Measurements from ENCODE around the gene RBM47.
"Not testable (repeated sequence)": the region's sequence is repeated elsewhere in the genome, so short reads cannot be mapped to it uniquely, and the experiment has no call there.

The RBM47 gene

DNA sequence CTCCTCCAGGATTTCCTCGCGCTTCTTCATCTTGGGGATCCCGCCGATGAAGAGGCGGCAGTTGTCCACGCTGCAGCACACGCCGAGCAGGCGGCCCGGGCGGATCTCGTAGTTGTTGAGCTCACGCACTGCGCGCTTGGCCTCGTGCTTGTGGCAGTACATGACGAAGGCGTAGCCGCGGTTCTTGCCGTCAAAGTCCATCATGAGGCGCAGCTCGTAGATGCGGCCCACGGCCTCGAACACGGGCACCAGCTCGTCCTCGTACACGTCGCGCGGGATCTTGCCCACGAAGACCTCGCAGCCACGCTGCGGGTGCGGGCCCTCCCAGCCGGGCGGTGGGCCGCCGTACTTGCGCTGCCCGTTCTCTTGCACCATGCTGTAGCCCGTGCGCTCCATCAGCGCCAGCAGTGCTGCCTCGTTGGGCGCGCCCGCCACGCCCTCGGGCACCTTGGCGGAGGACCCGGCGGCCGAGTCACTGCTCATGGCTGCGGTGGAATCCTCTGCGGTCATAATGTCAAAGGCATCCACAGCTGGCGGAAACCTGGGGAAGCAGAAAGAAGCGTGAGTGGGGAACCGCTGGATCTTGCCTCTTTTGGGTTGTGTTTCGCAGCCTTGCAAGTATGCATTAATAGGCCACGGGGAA lies 191.2 kb downstream of the RBM47 start:
- DNase-seq: no peak

DNA sequence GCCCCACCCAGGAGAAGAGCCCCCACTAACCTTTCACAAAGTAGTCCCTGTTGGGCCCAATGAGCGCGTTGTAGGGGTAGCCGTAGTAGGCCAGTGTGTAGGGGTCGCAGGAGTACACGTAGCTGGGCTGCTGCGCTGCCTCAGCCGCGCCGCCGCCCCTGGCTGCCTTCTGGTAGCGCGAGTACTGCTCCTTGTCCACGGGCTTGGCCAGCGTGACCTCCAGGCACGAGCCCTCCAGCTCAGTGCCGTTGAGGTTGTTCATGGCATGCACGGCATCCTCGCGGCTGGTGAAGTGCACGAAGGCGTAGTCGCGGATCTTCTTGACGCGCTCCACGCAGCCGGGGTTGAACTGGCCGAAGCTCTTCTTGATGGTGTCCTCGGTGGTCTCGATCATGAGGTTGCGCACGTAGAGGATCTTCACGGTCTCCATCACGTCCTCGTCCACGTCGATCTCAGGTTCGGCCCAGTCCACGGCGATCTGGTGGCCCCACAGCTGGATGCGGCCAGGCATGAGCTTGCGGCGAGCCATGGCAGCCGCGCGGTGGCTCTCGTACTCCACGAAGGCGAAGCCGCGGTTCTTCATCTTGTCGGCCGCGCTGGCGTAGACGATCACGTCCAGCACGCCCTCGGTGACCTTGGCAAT lies 191.8 kb downstream of the RBM47 start:
- no peak for DNase-seq

DNA sequence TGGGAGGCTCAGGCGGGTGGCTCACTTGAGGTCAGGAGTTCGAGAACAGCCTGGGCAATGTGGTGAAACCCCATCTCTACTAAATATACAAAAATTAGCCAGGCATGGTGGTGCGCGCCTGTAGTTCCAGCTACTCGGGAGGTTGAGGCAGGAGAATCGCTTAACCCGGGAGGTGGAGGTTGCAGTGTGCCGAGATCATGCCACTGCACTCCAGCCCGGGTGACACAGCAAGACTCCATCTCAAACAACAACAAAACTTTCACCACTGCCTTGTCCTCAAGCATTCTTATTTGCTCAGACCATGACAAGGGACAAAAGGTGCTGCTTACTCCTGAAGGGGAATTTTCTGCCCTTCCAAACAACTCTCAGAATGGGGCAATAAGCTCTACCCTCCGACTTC lies 194.4 kb downstream of the RBM47 start:
- DNase-seq: not testable (repeated sequence)

DNA sequence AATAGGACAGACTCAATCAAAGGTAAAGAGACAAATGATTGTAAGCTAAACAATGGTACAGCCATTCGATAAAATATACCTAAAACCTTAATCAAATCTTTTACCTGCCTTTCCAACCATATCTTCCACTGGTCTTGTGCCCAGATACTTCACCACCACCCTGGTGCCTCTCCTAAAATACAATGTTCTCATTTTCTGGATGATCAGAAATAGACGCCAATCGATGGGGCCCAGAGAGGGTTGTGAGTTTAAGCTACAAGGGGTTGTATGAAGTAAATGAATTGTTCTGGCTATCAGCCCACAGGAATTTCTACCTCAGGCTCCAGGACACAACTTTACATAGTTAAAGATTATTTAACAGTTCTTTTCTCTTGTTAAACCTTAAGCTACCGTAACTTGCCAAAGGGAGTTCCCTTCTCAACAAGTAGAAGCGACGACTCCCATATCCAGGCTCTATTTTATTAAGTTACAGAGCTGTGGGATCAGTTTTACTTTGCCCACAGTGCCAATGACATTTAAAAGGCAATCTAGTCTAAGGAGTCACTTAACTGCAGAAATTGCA lies 195.5 kb downstream of the RBM47 start:
- no peak for DNase-seq

DNA sequence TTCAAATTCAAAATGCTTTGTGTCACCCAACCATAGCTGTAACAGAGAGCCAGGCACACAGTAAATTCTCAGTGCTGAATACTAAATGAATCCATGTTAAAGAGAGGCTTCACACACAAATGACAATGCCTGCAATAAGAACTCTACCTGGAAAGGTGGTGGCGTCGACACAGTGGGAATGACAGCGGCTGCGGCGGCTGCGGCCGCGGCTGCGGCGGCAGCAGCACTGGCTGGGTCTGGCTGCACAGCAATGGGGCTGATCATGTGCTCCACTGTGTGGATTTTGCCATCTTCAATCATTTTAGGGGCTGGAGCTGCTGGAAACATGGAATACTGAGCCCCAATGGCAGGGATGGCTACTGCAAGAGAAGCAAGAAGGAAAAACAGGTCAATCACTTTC lies 197.2 kb downstream of the RBM47 start:
- DNase-seq: no peak

DNA sequence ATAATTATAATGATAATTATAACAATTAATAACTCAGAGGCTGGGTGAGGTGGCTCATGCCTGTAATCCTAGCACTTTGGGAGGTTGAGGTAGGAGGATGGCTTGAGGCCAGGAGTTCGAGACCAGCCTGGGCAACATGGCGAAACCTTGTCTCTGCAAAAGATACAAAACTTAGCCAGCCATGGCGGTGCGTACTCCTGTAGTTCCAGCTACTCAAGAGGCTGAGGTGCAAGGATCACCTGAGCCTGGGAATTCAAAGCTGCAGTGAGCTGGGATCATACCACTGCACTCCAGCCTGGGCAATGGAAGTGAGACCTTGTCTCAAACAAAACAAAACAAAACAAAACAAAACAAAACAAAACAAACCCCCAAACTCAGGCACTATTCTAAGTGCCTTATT lies 201.8 kb downstream of the RBM47 start:
- not testable (repeated sequence) for DNase-seq

DNA sequence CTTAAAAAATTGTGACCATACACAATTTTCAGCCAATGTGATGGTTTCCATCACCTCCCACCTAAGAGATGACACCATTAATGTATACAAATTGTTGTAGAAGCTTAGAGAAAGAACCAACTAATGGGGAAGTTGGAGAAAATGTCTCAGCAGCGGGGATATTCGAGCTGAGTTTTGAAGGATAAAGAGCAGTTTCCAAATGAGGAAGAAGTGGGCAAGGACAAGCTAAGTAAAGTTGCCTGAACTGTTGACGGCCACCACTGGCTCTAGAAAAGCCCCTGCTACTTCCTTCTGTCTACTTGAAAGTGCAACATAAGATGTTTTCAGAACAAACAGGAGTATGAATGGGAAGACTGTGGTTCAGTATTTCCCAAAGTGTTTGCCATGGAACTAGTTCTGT lies 202.5 kb downstream of the RBM47 start:
- DNase-seq: no peak

DNA sequence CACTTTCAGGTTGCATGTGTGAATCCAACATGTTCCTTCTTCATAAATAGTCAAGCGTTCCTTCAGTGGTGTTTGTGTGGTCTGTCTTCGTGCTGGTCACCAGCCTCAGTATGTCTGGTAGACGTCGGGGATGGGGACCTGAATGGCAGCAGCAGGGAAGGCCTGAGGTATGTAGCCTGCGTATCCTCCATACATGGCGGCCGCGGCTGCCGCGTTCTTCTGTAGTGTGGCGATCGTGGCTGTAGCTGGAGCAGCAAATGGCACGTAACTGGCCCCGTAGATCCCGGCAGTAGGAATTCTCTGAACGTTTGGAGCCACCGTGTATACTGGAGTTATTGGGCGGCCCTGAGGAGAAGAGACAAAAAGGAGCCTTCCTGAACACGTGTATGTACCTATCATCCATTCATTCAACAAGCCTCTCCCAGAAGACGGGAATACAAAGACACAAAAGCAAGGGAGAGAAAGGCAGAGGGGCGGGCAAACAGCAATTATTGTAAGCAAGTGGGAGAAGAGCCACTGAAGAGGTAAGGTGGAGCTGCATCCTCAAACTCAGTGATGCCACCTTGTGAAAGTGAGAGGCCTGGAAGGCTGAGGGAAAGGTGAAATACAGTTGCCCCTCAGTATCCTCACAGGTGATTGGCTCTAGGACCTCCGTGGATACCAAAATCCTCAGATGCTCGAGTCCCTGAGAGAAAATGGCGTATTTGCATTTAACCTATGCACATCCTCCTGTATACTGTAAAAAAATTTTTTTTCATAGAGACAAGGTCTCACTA lies 203.7 kb downstream of the RBM47 start:
- DNase-seq: no peak

DNA sequence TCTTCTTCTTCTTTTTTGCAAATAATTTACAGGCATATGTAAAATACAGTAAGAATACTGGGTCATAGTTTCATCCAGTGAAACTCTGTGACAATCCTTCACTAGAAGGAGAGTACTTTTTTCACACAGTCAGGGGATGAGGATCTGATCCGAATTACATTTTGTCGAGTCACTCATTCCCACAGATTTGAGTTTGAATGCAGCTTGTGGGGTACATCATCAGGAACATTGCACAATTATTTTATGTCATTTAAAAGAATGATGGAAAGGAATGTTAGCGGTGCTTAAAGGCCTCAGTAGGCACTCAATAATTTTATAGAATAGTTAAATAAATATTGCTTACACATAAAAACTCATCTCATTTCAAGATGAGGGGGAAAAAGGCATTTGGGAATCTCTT lies 205.9 kb downstream of the RBM47 start:
- no peak for DNase-seq

DNA sequence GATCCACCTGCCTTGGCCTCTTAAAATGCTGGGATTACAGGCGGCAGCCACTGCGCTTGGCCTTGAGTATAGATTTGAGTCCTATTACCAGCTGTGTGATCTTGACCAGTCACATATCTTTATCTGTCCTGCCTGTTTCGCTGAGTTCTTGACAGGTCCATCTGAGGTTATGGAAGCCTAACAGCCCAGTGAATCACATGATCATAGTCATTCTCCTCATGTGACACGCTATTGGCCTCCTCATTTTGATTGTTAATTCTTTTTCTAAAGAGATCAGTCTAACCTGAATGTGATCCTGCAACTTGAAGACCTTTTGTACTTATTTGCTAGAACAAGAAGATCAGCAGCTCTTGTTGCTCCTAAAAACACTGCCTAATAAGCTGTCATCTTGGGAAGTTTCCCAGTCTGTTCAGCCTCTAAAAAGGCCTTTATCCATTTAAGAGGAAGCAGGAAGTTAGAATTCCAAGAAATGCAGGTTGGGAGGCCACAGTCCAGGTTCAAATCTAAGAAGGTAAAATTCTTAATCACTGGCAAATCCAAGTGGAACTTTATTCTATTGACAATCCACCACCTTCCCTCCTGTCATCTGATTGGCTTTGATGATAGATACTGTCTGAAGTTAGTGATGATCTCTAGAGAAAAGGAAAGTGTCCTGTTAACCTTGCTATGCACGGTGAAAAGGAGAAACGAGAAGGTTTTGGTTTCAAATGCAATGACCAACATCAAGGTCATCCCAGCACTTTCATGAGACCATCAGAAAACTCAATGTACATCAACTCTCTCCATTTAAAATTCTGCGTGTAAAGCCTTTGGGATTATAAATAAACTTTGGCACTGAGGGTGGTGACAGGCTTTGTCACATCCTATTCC lies 207.6 kb downstream of the RBM47 start:
- DNase-seq: no peak

DNA sequence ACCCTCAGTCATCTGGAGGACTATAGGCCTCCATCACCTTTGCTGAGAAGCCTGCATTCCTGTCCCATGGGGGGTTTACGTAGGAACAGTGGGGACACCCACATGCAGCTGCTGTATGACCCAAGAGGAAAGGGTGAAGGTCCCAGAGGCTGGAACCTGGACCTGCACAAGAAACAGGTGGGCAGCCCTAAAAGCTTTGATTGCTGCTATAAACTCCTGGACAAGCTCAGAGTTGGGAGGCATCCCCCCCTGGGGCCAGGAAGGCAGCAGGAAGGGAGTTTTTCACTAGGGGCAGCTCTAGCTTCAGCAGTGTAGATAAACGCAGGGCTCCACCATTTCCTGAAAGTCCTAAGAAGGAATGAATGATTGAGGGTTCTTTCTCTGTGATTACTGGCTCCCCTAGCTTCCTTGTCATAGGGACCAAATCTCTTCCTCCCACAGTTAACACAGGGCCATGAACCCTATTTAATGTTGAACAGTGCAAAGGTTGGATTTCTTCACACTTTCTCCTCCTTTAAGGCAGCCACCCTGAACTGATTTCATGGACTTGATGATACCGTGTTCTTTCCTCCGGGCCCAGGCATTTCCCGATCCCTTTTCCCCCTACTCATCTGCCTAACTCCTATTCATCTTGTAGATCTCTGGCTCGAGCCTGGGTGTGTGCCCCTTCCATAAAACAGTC lies 210.3 kb downstream of the RBM47 start:
- no peak for DNase-seq

DNA sequence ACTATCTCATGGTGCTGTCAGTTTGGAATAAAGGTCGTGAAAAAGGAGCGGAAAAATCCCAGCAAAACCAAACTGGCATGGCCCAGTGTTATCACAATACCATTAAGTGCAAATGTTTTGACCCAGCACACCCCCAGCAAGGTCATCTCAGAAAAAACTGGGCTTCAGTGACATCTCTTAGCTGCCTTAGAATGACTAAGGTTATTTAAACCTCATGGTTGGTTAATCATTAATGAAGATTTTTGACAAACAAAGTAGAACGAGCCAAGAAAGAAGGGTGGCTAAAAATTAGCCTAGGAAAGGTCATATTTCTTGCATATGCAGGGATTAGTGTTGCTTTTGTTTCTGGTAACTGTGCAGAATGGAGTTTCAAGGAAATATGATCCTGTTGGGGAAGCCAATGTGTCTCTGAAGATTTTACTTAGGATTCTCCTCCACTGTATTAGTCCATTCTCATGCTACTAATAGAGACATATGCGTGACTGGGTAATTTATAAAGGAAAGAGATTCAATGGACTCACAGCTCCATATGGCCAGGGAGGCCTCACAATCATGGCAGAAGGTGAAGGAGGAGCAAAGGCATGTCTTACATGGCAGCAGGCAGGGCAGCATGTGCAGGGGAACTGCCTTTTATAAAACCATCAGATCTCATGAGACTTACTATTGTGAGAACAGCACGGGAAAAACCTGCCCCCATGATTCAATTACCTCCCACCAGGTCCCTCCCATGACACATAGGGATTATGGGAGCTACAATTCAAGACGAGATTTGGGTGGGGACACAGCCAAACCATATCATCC lies 211.0 kb downstream of the RBM47 start:
- DNase-seq: no peak

DNA sequence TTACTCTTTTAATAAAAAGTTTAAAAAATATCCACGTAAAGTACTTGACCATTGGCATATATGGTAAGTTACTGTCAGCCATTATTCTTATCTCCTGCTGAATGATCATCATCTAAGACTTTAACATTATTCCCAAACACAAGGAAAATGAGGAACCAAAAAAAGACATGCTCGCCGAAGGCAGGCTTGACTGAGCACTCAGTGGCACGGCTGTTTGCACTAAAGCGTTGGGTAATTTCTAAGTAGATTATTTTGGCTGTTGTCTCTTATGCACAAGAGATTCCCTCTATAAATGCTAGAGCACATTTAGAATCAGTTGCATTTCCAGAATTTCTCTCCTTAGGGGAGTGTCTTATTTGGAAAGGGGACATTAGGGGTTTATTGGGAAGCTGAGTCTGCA lies 211.7 kb downstream of the RBM47 start:
- no peak for DNase-seq

DNA sequence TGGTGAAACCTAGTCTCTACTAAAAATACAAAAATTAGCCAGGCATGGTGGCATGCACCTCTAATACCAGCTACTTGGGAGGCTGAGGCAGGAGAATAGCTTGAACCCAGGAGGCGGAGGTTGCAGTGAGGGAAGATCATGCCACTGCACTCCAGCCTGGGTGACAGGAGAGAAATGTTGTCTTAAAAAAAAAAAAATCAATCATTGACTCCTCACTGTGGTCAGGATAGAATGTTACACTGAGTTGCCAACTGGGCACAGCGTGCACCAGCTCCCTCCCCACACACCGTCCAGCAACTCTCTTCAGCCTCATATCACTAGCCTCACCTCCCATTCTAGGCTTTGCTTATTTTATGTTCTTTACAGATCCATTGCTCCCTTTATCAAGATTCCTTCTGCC lies 215.0 kb downstream of the RBM47 start:
- DNase-seq: no peak

DNA sequence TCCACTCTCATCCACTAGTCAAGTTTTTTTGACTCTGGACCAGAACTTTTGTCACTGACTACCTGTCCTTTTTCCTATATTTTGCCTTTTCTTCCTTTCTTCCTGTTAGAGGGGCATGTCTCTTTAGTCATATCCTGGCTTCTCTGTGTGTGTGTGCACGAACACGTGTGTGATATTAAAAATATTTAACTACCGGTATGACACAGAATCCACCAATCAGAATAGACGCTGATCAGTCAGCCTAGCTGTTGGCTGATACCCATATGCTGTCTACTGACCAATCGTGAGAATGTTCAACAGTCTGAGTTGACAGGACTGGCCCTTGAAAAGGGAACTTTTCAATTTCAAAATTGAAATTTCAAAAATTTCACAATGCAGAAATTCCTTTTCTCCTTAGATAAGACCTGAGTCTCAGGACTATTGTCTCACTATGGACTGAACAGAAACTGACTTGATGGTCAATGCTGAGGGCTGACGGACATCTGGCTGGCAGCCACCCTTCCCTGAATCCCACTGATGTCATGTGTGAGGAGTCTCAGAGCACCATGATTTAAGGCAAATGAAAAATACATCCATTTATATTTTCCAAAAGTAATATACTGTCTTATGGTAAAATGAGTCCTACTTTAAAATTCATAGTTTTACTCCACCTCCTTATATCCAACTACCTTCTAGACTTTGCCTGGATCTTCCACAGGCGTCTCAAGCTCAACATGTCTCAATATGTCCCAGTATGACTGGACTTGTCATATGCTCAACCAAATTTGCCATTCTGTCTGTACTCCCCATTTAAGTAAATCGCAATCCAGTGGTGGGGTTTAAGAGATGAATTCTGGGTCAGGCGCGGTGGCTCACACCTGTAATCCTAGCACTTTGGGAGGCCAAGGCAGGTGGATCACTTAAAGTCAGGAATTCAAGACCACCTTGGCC lies 216.5 kb downstream of the RBM47 start:
- DNase-seq: no peak

DNA sequence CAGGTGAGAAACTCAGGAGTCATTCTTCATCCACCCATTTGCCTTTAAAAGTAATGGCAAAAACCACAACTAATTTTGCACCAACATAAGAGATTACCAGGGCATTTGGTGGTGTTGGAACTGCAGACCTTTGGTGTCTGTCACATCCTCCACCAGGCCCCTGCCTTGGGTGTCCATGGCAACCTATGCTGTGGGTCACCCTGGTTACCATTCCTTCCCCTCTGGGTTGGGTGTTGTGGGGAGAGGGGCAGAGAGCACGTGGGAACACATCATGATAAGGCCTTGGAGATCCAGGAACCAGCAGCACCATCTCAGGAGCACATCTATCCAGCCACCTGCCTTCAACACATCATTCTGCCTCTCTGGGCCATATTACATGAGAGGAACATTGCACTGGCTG lies 217.3 kb downstream of the RBM47 start:
- no peak for DNase-seq

DNA sequence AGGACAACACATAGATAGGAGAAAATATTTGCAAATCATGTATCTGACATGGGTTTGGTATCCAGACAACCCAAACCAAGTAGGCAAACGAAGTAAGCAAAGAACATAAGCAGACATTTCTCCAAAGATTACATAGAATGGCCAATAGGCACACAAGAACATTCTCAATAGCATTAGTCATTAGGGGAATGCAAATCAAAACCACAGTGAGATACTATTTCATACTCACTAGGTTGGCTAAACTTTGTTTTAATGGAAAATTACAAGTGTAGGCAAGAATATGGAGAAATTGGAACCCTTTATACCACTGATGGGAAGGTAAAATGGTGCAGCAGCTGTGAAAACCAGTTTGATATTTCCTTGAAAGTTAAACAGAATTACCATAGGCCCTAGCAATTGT lies 219.8 kb downstream of the RBM47 start:
- DNase-seq: no peak

DNA sequence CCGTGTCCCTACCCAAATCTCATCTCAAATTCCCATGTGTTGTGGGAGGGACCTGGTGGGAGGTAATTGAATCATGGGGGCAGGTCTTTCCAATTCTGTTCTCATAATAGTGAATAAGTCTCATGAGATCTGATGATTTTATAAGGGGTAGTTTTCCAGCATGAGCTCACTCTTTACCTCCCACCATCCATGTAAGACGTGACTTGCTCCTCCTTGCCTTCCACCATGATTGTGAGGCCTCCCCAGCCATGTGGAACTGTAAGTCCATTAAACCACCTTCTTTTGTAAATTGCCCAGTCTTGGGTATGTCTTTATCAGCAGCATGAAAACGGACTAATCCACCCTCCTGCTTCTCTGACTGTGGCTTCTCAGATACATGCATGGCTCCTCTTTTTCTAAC lies 222.2 kb downstream of the RBM47 start:
- not testable (repeated sequence) for DNase-seq

DNA sequence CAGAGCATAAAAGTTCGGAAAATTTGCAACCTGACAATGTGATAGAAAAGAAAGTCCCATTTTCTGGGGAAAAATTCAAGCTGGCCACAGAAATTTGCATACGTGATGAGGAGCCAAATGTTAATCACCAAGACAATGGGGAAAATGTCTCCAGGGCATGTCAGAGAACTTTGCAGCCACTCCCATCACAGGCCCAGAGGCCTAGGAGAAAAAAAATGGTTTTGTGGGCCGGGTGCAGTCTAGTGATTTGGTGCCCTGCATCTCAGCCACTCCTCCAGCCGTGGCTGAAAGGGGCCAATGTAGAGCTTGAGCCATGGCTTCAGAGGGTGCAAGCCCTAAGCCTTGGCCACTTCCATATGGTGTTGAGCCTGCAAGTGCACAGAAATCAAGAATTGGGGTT lies 223.3 kb downstream of the RBM47 start:
- no peak for DNase-seq

DNA sequence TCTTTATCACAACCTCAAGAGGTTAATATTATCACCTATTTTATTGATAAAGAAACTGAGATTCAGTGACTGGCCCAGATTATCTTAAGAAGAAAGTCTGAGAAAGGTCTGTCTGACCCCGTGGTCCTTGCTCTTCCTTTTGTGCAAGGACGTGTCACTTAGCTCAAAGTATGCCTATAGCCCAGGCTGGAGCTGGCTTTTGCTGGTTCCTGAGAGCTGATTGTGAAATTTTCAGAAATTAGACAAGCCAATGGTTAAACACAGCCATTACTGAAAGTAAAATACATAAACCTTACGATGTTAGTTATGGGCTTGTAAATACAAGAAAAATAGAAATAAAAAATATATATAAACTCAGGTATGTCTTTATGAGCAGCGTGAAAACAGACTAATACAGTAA lies 224.5 kb downstream of the RBM47 start:
- DNase-seq: no peak
